Activated T-helper 1 cell treated with anti-CD3 and anti-CD28 coated beads, Interleukin-12 subunit alpha, Interleukin-12 subunit beta, Interleukin-2, Interleukin-4 antibody, amounts not matched to agents 30 ng/mL and 10 ng/mL and 1 ng/mL, durations not matched to agents 14 hours and 24 hours and 36 hours (primary cell): ENCODE measurements around the gene ALPK3. TPM values are rescaled to one million over a fixed set of nuclear protein-coding genes. Genes with fewer than 3 reads are reported as not detected.

Experiments used
- DNase-seq: peaks from one replicate; pipeline ENCODE4 v3.0.0; 2021; ENCODE audit warnings: low spot score
- H3K27ac Mint-ChIP-seq: one replicate; pipeline ENCODE4 v1.8.0; 2021; ENCODE audit warnings: mild to moderate bottlenecking, mixed read lengths
- H3K27me3 Mint-ChIP-seq: one replicate; pipeline ENCODE4 v1.8.0; 2022; ENCODE audit warnings: mild to moderate bottlenecking, moderate library complexity, mixed read lengths; ENCODE audit not compliant: insufficient read depth
- H3K36me3 Mint-ChIP-seq: one replicate; pipeline ENCODE4 v1.8.0; 2021; ENCODE audit warnings: low read depth, mixed read lengths
- H3K4me1 Mint-ChIP-seq: one replicate; pipeline ENCODE4 v1.8.0; 2021; ENCODE audit warnings: low read depth, mixed read lengths
- H3K4me3 Mint-ChIP-seq: one replicate; pipeline ENCODE4 v1.8.0; 2021; ENCODE audit warnings: mild to moderate bottlenecking, moderate library complexity, mixed read lengths
- H3K9me3 Mint-ChIP-seq: one replicate; pipeline ENCODE4 v1.8.0; 2021; ENCODE audit warnings: mixed read lengths
- intact Hi-C: fragments of 100-400 bp; cut with micrococcal nuclease; formaldehyde crosslinking; loops from one replicate; pipeline ENCODE4 v1.15.1; 2024
- total RNA-seq: library from RNA; stranded (reverse); gene quantifications from 2 replicates; pipeline ENCODE4 v1.2.3, GENCODE V29; 2022

ALPK3 gene
- total RNA-seq, 1 donor from 2014 or later = 0.10 TPM

- Mint-ChIP-seq H3K27me3 (peaks cover 3% of the 10 kb centered on the region), H3K4me3 (no peak overlapping the region), H3K9me3 (no peaks in the 10 kb centered on the region), H3K4me1 (peaks cover 5% of the 10 kb centered on the region), H3K27ac (no peak overlapping the region), H3K36me3 (no peaks in the 10 kb centered on the region)
- intact Hi-C loops = no loop called here
- no peak for DNase-seq
Measured at GRCh38 chr15:84821501-84822021, 4.4 kb downstream of the ALPK3 start.

GRCh38 chr15:84822653-84823281 is 5.6 kb downstream of the ALPK3 start:
- Mint-ChIP-seq H3K9me3 (no peaks in the 10 kb centered on the region), H3K27ac (no peak overlapping the region)
- DNase-seq = no peak

GRCh38 chr15:84823282-84823878 is 6.2 kb downstream of the ALPK3 start:
- Mint-ChIP-seq H3K4me1 (no peaks in the 10 kb centered on the region), H3K36me3 (no peaks in the 10 kb centered on the region), H3K9me3 (no peaks in the 10 kb centered on the region), H3K4me3 (no peak overlapping the region), H3K27me3 (peaks cover 2% of the 10 kb centered on the region), H3K27ac (no peak overlapping the region)
- no peak for DNase-seq
- intact Hi-C loops = no loop called here

More at GRCh38 chr15:84822653-84823281, 5.6 kb downstream of the ALPK3 start:
- Mint-ChIP-seq H3K36me3 (no peaks in the 10 kb centered on the region), H3K4me1 (peaks cover 5% of the 10 kb centered on the region), H3K27me3 (peaks cover 3% of the 10 kb centered on the region), H3K4me3 (no peak overlapping the region)
- intact Hi-C loops = no loop called here

DNA sequence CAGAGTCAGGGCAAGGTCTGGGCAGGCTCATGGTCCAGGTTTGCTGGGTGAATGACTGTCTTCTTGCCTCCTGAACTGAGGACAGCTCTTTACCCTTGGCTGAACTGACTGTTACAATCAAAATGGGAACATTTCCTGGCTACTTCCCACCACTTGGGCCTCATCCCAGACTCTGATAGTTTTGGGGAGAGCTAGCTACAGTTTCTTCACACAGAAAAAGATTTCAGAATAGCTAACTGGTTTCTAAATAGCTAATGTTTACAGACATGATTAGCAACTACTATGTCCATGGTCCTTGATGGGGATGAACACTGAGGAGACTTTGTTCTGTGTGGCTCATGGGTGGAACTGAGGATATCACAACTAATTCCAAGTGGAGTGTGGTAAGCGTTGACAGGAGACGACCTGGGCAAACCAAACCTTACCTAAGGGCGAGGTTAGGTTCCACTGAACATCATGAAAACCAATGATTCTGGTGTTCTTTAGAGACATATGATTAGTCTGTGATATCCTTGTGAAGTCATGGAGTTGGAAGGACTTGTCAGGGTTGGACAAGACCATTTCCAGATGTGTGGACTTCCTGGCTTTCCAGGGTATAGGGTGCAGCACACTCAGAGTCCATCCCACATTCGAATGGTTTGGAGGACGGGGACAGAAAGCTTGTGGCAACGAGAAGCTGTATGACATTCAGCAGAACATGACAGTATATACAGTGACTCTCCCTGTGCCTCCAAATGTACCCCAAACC is 7.3 kb downstream of the ALPK3 start:
- intact Hi-C loops = no loop called here
- Mint-ChIP-seq H3K4me1 (no peaks in the 10 kb centered on the region), H3K4me3 (no peak overlapping the region), H3K27me3 (peaks cover 5% of the 10 kb centered on the region), H3K9me3 (no peaks in the 10 kb centered on the region), H3K27ac (no peak overlapping the region), H3K36me3 (no peaks in the 10 kb centered on the region)
- no peak for DNase-seq

GRCh38 chr15:84826369-84826823 is 9.2 kb downstream of the ALPK3 start:
- no peak for DNase-seq
- H3K27ac Mint-ChIP-seq = no peak overlapping the region

DNA sequence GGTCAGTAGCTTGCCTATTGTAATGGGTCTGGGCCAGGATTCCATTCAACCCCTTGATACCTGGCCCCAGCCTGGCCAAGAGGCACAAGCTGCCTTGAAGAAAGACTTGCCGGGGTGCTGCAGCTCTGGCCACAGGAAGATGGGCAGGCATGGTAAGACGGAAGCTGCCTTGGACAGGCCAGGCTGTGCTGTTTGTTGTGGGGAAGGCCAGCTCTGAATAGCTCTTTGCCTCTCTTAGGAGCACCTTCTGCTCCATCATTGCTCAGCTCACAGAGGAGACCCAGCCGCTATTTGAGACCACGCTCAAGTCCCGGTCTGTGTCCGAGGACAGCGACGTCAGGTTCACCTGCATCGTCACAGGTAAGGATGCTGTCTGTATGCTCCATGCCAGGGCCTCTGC is 10.1 kb downstream of the ALPK3 start:
- H3K4me3 Mint-ChIP-seq = no peak overlapping the region
- H3K9me3 Mint-ChIP-seq = no peaks in the 10 kb centered on the region

More at GRCh38 chr15:84826369-84826823, 9.2 kb downstream of the ALPK3 start:
- Mint-ChIP-seq H3K4me1 (no peaks in the 10 kb centered on the region), H3K36me3 (no peaks in the 10 kb centered on the region), H3K4me3 (no peak overlapping the region), H3K9me3 (no peaks in the 10 kb centered on the region), H3K27me3 (peaks cover 8% of the 10 kb centered on the region)
- intact Hi-C loops = no loop called here

GRCh38 chr15:84828086-84828908 is 11.1 kb downstream of the ALPK3 start:
- Mint-ChIP-seq H3K27ac (no peak overlapping the region), H3K4me1 (no peaks in the 10 kb centered on the region), H3K27me3 (peaks cover 10% of the 10 kb centered on the region), H3K4me3 (no peak overlapping the region), H3K9me3 (no peaks in the 10 kb centered on the region), H3K36me3 (no peaks in the 10 kb centered on the region)
- DNase-seq = no peak
- intact Hi-C loops = no loop called here

More for the DNA sequence above, 10.1 kb downstream of the ALPK3 start:
- Mint-ChIP-seq H3K4me1 (no peaks in the 10 kb centered on the region), H3K36me3 (no peaks in the 10 kb centered on the region), H3K27me3 (peaks cover 10% of the 10 kb centered on the region), H3K27ac (no peak overlapping the region)
- no peak for DNase-seq
- intact Hi-C loops = no loop called here

- no peak overlapping the region for H3K4me3 Mint-ChIP-seq
- intact Hi-C loops = no loop called here
- H3K27ac Mint-ChIP-seq = no peak overlapping the region
- H3K4me1 Mint-ChIP-seq = no peaks in the 10 kb centered on the region
- no peaks in the 10 kb centered on the region for H3K36me3 Mint-ChIP-seq
- DNase-seq = no peak
- peaks cover 10% of the 10 kb centered on the region for H3K27me3 Mint-ChIP-seq
- no peaks in the 10 kb centered on the region for H3K9me3 Mint-ChIP-seq
Measured at GRCh38 chr15:84829428-84829827, 12.3 kb downstream of the ALPK3 start.

- intact Hi-C loops = no loop called here
- Mint-ChIP-seq H3K4me3 (no peak overlapping the region), H3K9me3 (no peaks in the 10 kb centered on the region), H3K27ac (no peak overlapping the region), H3K27me3 (peaks cover 10% of the 10 kb centered on the region), H3K4me1 (no peaks in the 10 kb centered on the region), H3K36me3 (no peaks in the 10 kb centered on the region)
- no peak for DNase-seq
Measured at GRCh38 chr15:84830036-84830435, 12.9 kb downstream of the ALPK3 start.

DNA sequence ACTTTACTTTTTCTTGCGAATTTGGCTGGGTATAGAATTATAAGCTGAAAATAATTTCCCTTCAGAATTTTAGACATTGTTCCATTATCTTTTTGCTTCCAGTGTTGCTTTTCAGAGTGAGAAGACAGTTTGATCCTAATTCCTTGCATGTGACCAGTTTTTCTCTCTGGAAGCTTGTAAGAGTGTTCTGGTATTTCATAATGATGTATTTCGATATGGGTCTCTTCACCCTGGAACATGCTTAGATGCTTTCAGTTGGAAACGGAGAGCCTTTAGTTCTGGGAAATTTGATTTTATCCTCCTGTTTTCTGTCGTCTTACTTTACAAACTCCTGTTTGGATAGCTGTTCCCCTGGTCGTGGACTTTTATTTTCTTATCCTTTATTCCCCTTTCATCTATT is 13.9 kb downstream of the ALPK3 start:
- Mint-ChIP-seq H3K4me3 (no peak overlapping the region), H3K4me1 (no peaks in the 10 kb centered on the region), H3K9me3 (no peaks in the 10 kb centered on the region), H3K27ac (no peak overlapping the region), H3K36me3 (no peaks in the 10 kb centered on the region), H3K27me3 (peaks cover 10% of the 10 kb centered on the region)
- no peak for DNase-seq
- intact Hi-C loops = no loop called here

GRCh38 chr15:84831613-84832012 is 14.5 kb downstream of the ALPK3 start:
- Mint-ChIP-seq H3K27ac (no peak overlapping the region), H3K9me3 (no peaks in the 10 kb centered on the region), H3K27me3 (peaks cover 10% of the 10 kb centered on the region), H3K4me1 (no peaks in the 10 kb centered on the region), H3K4me3 (no peak overlapping the region), H3K36me3 (no peaks in the 10 kb centered on the region)
- intact Hi-C loops = no loop called here
- DNase-seq = no peak

DNA sequence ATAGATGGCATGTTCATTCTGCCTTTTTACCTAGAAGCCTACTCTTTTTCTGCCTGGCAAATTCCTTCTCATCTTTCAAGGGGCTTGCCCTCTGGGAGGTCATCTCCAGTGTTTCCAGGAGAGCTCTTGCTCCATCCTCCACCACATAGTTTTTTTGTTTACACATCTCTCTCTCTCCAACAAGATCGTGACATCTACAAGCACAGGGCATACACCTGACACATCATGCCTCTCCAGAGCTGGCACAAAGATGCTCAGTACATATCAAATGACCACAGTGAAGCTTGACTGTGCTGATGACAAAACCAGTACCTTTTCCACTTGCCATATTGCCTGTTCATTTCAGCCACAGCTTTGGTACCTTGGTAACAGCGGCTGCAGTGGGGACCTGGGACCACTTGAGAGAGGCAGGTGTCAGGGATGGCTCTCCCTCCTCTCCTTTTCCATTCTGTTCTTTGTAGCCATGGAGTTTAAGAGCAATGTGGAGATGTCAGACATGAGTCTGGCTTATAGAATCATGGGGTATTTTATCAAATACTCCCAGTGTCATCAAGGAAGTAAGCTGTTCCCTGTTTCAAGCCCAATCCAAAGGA is 15.4 kb downstream of the ALPK3 start:
- Mint-ChIP-seq H3K36me3 (no peaks in the 10 kb centered on the region), H3K27me3 (peaks cover 13% of the 10 kb centered on the region), H3K9me3 (no peaks in the 10 kb centered on the region), H3K27ac (no peak overlapping the region), H3K4me3 (no peak overlapping the region), H3K4me1 (no peaks in the 10 kb centered on the region)
- intact Hi-C loops = no loop called here
- DNase-seq = no peak
